ENCODE data around the gene POU6F2.

Gene POU6F2

GRCh38 chr7:39098506-39098905, 120.8 kb downstream of the POU6F2 start:
- Histone ChIP-seq H2AFZ (ENCODE audit: low read length) (no peak overlapping the region), H3K36me3 (replicated peaks; ENCODE audit: insufficient read depth, low read length) (no peaks in the 10 kb centered on the region), H3K4me1 (ENCODE audit: low read length) (no peaks in the 10 kb centered on the region), H3K9me3 (replicated peaks; ENCODE audit: insufficient read depth, low read length) (no peaks in the 10 kb centered on the region), H3K79me2 (ENCODE audit: low read length) (no peaks in the 10 kb centered on the region), H3K9me2 (replicated peaks; ENCODE audit: insufficient read depth, low read length) (no peaks in the 10 kb centered on the region), H3K9ac (ENCODE audit: low read length) (no peak overlapping the region), H3K4me3 (ENCODE audit: low read length) (no peak overlapping the region), H3K27me3 (replicated peaks; ENCODE audit: insufficient read depth, low read length) (no peaks in the 10 kb centered on the region), H3K27ac (ENCODE audit: low read length) (no peak overlapping the region), H4K20me1 (ENCODE audit: insufficient read depth, low read length) (no peaks in the 10 kb centered on the region), H3K4me2 (ENCODE audit: low read depth, low read length) (no peak overlapping the region), H3F3A (ENCODE audit: insufficient read depth, low read length) (no peaks in the 10 kb centered on the region)
- DNase-seq = no peak
- TF ChIP-seq EZH2 (optimal IDR thresholded peaks at IDR 0.05; ENCODE audit: low read depth, low read length) = no peak
- TF ChIP-seq, protein P1, sequence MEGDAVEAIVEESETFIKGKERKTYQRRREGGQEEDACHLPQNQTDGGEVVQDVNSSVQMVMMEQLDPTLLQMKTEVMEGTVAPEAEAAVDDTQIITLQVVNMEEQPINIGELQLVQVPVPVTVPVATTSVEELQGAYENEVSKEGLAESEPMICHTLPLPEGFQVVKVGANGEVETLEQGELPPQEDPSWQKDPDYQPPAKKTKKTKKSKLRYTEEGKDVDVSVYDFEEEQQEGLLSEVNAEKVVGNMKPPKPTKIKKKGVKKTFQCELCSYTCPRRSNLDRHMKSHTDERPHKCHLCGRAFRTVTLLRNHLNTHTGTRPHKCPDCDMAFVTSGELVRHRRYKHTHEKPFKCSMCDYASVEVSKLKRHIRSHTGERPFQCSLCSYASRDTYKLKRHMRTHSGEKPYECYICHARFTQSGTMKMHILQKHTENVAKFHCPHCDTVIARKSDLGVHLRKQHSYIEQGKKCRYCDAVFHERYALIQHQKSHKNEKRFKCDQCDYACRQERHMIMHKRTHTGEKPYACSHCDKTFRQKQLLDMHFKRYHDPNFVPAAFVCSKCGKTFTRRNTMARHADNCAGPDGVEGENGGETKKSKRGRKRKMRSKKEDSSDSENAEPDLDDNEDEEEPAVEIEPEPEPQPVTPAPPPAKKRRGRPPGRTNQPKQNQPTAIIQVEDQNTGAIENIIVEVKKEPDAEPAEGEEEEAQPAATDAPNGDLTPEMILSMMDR (IDR thresholded peaks at IDR 0.05; ENCODE audit: low read length) = no peak
- no peak for TF ChIP-seq EZH2phosphoT487 (IDR thresholded peaks at IDR 0.05; ENCODE audit: low read length)

DNA sequence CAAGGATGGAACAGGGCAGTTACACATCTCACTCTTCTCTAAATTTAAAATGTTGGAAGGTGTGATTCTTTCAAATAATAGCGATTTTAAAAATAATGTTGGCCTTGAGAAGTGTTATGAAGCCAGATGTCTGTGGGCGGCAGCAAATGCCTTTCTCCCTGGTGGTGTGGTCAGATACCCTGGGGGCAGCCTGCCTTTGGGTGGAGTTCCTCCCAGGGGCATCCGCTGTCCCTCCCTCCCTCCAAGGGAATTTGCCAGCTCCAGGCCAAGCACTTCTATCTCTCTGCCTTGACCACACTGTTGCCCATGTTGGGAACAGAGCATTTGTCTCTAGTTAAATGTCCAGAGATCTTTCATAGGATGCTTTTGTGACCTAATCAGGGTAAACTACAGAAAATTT, 121.4 kb downstream of the POU6F2 start:
- no peak overlapping the region for H2AFZ ChIP-seq (ENCODE audit: low read length)
- H3K9ac ChIP-seq (ENCODE audit: low read length) = no peak overlapping the region
- H3K4me3 ChIP-seq (ENCODE audit: low read length) = no peak overlapping the region
- H3K79me2 ChIP-seq (ENCODE audit: low read length) = no peaks in the 10 kb centered on the region
- H3K27ac ChIP-seq (ENCODE audit: low read length) = no peak overlapping the region
- H3K4me2 ChIP-seq (ENCODE audit: low read depth, low read length) = no peak overlapping the region
- no peaks in the 10 kb centered on the region for H3K9me2 ChIP-seq (replicated peaks; ENCODE audit: insufficient read depth, low read length)
- no peaks in the 10 kb centered on the region for H3F3A ChIP-seq (ENCODE audit: insufficient read depth, low read length)
- DNase-seq = no peak
- H3K27me3 ChIP-seq (replicated peaks; ENCODE audit: insufficient read depth, low read length) = no peaks in the 10 kb centered on the region
- H3K9me3 ChIP-seq (replicated peaks; ENCODE audit: insufficient read depth, low read length) = no peaks in the 10 kb centered on the region
- TF ChIP-seq, protein P1 (IDR thresholded peaks at IDR 0.05; ENCODE audit: low read length) = no peak
- TF ChIP-seq EZH2 (optimal IDR thresholded peaks at IDR 0.05; ENCODE audit: low read depth, low read length) (no peak), EZH2phosphoT487 (IDR thresholded peaks at IDR 0.05; ENCODE audit: low read length) (no peak)
- no peaks in the 10 kb centered on the region for H4K20me1 ChIP-seq (ENCODE audit: insufficient read depth, low read length)
- H3K36me3 ChIP-seq (replicated peaks; ENCODE audit: insufficient read depth, low read length) = no peaks in the 10 kb centered on the region
- no peaks in the 10 kb centered on the region for H3K4me1 ChIP-seq (ENCODE audit: low read length)

DNA sequence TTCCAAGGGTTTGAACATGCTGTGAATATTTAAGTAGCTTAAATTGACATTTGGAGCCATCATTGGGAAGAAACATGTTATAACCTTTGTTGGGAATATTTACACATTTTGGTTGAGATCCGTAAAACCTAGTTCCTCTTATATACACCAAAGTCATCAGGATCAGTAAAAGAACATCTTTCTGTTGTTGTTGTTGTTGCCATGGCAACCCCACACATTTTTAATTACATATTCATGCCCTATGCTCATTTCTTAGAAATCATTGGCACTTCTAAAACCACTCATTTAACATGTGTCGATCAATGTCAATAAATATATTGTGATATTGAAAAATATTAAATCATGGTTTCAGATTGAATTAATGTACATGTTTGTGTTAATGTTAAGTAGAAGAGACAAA, 122.6 kb downstream of the POU6F2 start:
- Histone ChIP-seq H4K20me1 (ENCODE audit: insufficient read depth, low read length) (no peaks in the 10 kb centered on the region), H3K9ac (ENCODE audit: low read length) (no peak overlapping the region), H3K9me3 (replicated peaks; ENCODE audit: insufficient read depth, low read length) (no peaks in the 10 kb centered on the region), H2AFZ (ENCODE audit: low read length) (no peak overlapping the region), H3K79me2 (ENCODE audit: low read length) (no peaks in the 10 kb centered on the region), H3K27me3 (replicated peaks; ENCODE audit: insufficient read depth, low read length) (no peaks in the 10 kb centered on the region), H3K4me2 (ENCODE audit: low read depth, low read length) (no peak overlapping the region), H3K4me1 (ENCODE audit: low read length) (no peaks in the 10 kb centered on the region), H3K36me3 (replicated peaks; ENCODE audit: insufficient read depth, low read length) (no peaks in the 10 kb centered on the region), H3K9me2 (replicated peaks; ENCODE audit: insufficient read depth, low read length) (no peaks in the 10 kb centered on the region), H3K4me3 (ENCODE audit: low read length) (no peak overlapping the region), H3K27ac (ENCODE audit: low read length) (no peak overlapping the region), H3F3A (ENCODE audit: insufficient read depth, low read length) (no peaks in the 10 kb centered on the region)
- TF ChIP-seq EZH2 (optimal IDR thresholded peaks at IDR 0.05; ENCODE audit: low read depth, low read length) (no peak), EZH2phosphoT487 (IDR thresholded peaks at IDR 0.05; ENCODE audit: low read length) (no peak)
- TF ChIP-seq, protein P1 (IDR thresholded peaks at IDR 0.05; ENCODE audit: low read length) = no peak
- no peak for DNase-seq
